B cell (primary cell): Measurements from ENCODE around the gene P3H4. TPM values are rescaled to one million over a fixed set of nuclear protein-coding genes. Genes with fewer than 3 reads are reported as not detected.
A peak's percentile ranks its signal among the peaks of the same experiment; 100 is the strongest.

Experiments used
- ATAC-seq: fragments of 200-7000 bp; cut with Tn5 transposase; one replicate; pipeline ENCODE4 v1.10.0; 2021; ENCODE audit warnings: low read depth, mild to moderate bottlenecking, moderate number of reproducible peaks, moderate library complexity
- CTCF ChIA-PET: fragments of 350-600 bp; sonication (Branson Sonifier 250); formaldehyde crosslinking; loops from one replicate; lab custom pipeline; 2021; ENCODE audit warnings: antibody characterized with exemption, inconsistent platforms; lab: Charles Lee
- POLR2A ChIA-PET: fragments of 350-600 bp; sonication (Branson Sonifier 250); formaldehyde crosslinking; loops from one replicate; lab custom pipeline; 2021; ENCODE audit warnings: antibody characterized with exemption; lab: Charles Lee
- DNase-seq: peaks from one replicate; pipeline ENCODE4 v3.0.0; 2013
- H2AFZ ChIP-seq: 2 replicates; pipeline ENCODE4 v1.6.1; 2012; ENCODE audit warnings: mild to moderate bottlenecking, low read depth, low read length; ENCODE audit not compliant: insufficient read depth, poor library complexity, severe bottlenecking
- H3K27ac ChIP-seq, 2 donors: 1 replicate in 1 of 2; 2 replicates in 1 of 2; pipeline ENCODE4 v1.5.1; 2012 to 2013; ENCODE audit warnings: low read length in 2 of 2, mild to moderate bottlenecking in 2 of 2, moderate library complexity in 1 of 2
- H3K27me3 ChIP-seq, 4 experiments: fragments of 200-600 bp in 1 of 4; sonication (generic) in 1 of 4; replicated peaks in 1 of 4; 1 replicate in 2 of 4; 2 replicates in 2 of 4; pipeline versions ENCODE4 v1.6.1 to v1.7.0; 2013 to 2016; ENCODE audit warnings: low read length in 3 of 4, mild to moderate bottlenecking in 2 of 4, mixed read lengths in 1 of 4, moderate library complexity in 1 of 4; ENCODE audit not compliant: insufficient read depth in 4 of 4, control insufficient read depth in 3 of 4; ENCODE audit errors: control extremely low read depth in 1 of 4
- H3K36me3 ChIP-seq, 2 experiments: replicated peaks in 1 of 2; 1 replicate in 1 of 2; 2 replicates in 1 of 2; pipeline versions ENCODE4 v1.6.1 to v1.7.1; 2013; ENCODE audit warnings: low read length in 1 of 2; ENCODE audit not compliant: insufficient read depth in 2 of 2, control insufficient read depth in 1 of 2; ENCODE audit errors: control extremely low read depth in 1 of 2, extremely low read depth in 1 of 2
- H3K4me1 ChIP-seq, 2 donors: fragments of 200-600 bp in 1 of 2; sonication (generic) in 1 of 2; 1 replicate in 1 of 2; 2 replicates in 1 of 2; pipeline versions ENCODE4 v1.5.1 to v1.6.1; 2013 to 2017; ENCODE audit warnings: low read length in 2 of 2; ENCODE audit not compliant: control insufficient read depth in 2 of 2, insufficient read depth in 2 of 2
- H3K4me2 ChIP-seq: replicated peaks from 2 replicates; pipeline ENCODE3; 2012; ENCODE audit warnings: mild to moderate bottlenecking, low read depth, low read length; ENCODE audit not compliant: poor library complexity, severe bottlenecking
- H3K4me3 ChIP-seq, 5 experiments: fragments of 200-600 bp in 1 of 5; sonication (generic) in 1 of 5; 1 replicate in 3 of 5; 2 replicates in 2 of 5; pipeline versions ENCODE4 v1.5.1 to v1.7.0; 2011 to 2016; ENCODE audit warnings: low read length in 4 of 5, mild to moderate bottlenecking in 4 of 5, low read depth in 2 of 5, control low read depth in 1 of 5, moderate library complexity in 1 of 5; ENCODE audit not compliant: insufficient read depth in 1 of 5; ENCODE audit errors: control extremely low read depth in 1 of 5, extremely low read depth in 1 of 5
- H3K79me2 ChIP-seq: fragments of 200-600 bp; sonication (generic); one replicate; pipeline ENCODE4 v1.6.0; 2016; ENCODE audit warnings: low read length; ENCODE audit not compliant: control insufficient read depth, insufficient read depth
- H3K9ac ChIP-seq: fragments of 200-600 bp; sonication (generic); 2 replicates; pipeline ENCODE4 v1.6.1; 2017; ENCODE audit warnings: mild to moderate bottlenecking, low read length, moderate library complexity
- H3K9me3 ChIP-seq, 3 donors: one replicate each; pipeline versions ENCODE4 v1.6.1 to v1.7.1; 2013; ENCODE audit warnings: low read length in 2 of 3; ENCODE audit not compliant: control insufficient read depth in 2 of 3, insufficient read depth in 1 of 3; ENCODE audit errors: control extremely low read depth in 1 of 3
- H4K20me1 ChIP-seq: 2 replicates; pipeline ENCODE4 v1.6.0; 2012; ENCODE audit warnings: mild to moderate bottlenecking, low read length; ENCODE audit not compliant: insufficient read depth, control insufficient read depth, poor library complexity, severe bottlenecking
- H3K27ac Mint-ChIP-seq: one replicate; pipeline ENCODE4 v1.8.0; 2021; ENCODE audit warnings: mixed read lengths
- H3K27me3 Mint-ChIP-seq: one replicate; pipeline ENCODE4 v1.8.0; 2021; ENCODE audit warnings: mixed read lengths
- H3K4me1 Mint-ChIP-seq: one replicate; pipeline ENCODE4 v1.8.0; 2021; ENCODE audit warnings: mixed read lengths
- H3K4me3 Mint-ChIP-seq: one replicate; pipeline ENCODE4 v1.8.0; 2021; ENCODE audit warnings: mixed read lengths
- H3K9me3 Mint-ChIP-seq: one replicate; pipeline ENCODE4 v1.8.0; 2022; ENCODE audit warnings: mixed read lengths; ENCODE audit not compliant: insufficient read depth
- EZH2 ChIP-seq: IDR thresholded peaks from 2 replicates; pipeline ENCODE4 v1.6.1; 2012; ENCODE audit warnings: borderline replicate concordance, low read depth, mild to moderate bottlenecking, moderate library complexity, low read length; ENCODE audit not compliant: insufficient read depth, poor library complexity, severe bottlenecking
- WGBS: methylation state at CpG from one replicate; pipeline ENCODE4 v1.1.5; 2013; ENCODE audit warnings: missing lambda C conversion rate; ENCODE audit not compliant: insufficient coverage; 5-methylcytosine and 5-hydroxymethylcytosine counted together
- intact Hi-C: fragments of 100-400 bp; cut with micrococcal nuclease; formaldehyde crosslinking; loops from one replicate; pipeline ENCODE4 v1.10.0; 2022
- polyA plus RNA-seq: library from polyadenylated mRNA; depleted of rRNA; stranded (reverse); fragments of >200 nt; gene quantifications from 2 replicates; pipeline ENCODE4 v1.2.3, GENCODE V29; 2012
- total RNA-seq, 2 donors: library from RNA; stranded (reverse); fragments of 120-200 nt in 1 of 2; gene quantifications; 1 replicate in 1 of 2; 2 replicates in 1 of 2; pipeline versions ENCODE4 v1.2.3 to v1.2.4, GENCODE V29; 2013 to 2022
- TF ChIP-seq, protein P1 (sequence below): fragments of 200-600 bp; IDR thresholded peaks from one replicate; pipeline ENCODE4 v1.8.0; 2022; ENCODE audit warnings: antibody characterized with exemption, mild to moderate bottlenecking

P3H4 gene
- total and polyA plus RNA-seq, 2 donors (not counting 1 experiment from before 2014, with no cell fraction given) = 1.3 to 2.8 TPM

DNA sequence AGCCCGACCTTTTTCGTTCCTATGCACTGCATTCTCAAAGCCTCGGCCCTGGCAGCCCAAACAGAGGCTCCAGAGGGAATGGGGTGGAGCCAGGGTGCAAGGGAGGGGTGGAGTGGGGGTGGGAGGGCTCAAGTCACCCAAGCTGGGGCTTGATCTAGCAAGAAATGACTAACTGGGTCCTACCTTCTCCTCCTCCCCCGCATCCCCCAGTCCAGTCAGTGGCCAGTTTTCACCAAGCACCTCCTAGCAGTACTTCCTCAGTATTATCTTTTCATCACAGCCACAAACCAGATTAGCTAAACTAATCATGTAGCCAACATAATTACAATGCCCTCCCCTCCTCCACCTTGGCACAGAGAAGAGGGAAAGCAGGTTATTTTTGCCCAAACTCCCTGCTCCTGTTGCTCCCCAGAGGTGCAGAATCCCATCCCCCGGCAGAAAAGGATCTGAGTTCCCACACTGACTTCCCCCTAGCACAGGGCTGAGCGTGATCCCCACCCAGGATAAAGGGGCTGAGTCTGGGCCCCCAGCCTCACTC lies 27.5 kb downstream of the P3H4 start:
- H3K27ac ChIP-seq = no peak overlapping the region
- peaks cover 33 to 64% of the 10 kb centered on the region in 2 donors for H3K4me1 ChIP-seq
- peaks cover 24% of the 10 kb centered on the region for H4K20me1 ChIP-seq
- peak overlapping the region; percentile 88 for H3K4me3 Mint-ChIP-seq
- peaks cover 46% of the 10 kb centered on the region for H3K79me2 ChIP-seq
- peak overlapping the region; percentile 47 for H3K27ac Mint-ChIP-seq
- DNase-seq (no peak), ATAC-seq (no peak)
- 23% methylated on average over 6 of the region's 6 CpGs for WGBS
- no peaks in the 10 kb centered on the region for H3K9me3 Mint-ChIP-seq
- no peaks in the 10 kb centered on the region for H3K27me3 ChIP-seq
- H3K9ac ChIP-seq = peak overlapping the region; percentile 73
- POLR2A ChIA-PET = no interaction called here
- peaks cover 0 to 4% (median 0%) of the 10 kb centered on the region in 3 donors for H3K9me3 ChIP-seq
- H3K4me3 ChIP-seq = peak overlapping the region in 3 of 5 experiments; percentile 4 to 76 (median 68)
- H2AFZ ChIP-seq = no peak overlapping the region
- H3K36me3 ChIP-seq = no peaks in the 10 kb centered on the region
- no peak for TF ChIP-seq EZH2
- TF ChIP-seq, protein P1, sequence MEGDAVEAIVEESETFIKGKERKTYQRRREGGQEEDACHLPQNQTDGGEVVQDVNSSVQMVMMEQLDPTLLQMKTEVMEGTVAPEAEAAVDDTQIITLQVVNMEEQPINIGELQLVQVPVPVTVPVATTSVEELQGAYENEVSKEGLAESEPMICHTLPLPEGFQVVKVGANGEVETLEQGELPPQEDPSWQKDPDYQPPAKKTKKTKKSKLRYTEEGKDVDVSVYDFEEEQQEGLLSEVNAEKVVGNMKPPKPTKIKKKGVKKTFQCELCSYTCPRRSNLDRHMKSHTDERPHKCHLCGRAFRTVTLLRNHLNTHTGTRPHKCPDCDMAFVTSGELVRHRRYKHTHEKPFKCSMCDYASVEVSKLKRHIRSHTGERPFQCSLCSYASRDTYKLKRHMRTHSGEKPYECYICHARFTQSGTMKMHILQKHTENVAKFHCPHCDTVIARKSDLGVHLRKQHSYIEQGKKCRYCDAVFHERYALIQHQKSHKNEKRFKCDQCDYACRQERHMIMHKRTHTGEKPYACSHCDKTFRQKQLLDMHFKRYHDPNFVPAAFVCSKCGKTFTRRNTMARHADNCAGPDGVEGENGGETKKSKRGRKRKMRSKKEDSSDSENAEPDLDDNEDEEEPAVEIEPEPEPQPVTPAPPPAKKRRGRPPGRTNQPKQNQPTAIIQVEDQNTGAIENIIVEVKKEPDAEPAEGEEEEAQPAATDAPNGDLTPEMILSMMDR = no peak
- intact Hi-C loops = no loop called here
- CTCF ChIA-PET = interaction anchor here (0.7 to 4.8 kb wide), 3 partner anchors 17 to 824 kb away, joined by 3 to 63 read pairs (median 4); no protein-coding TSS in a partner anchor
- peaks cover 45% of the 10 kb centered on the region for H3K4me1 Mint-ChIP-seq
- H3K27me3 Mint-ChIP-seq = no peaks in the 10 kb centered on the region
- H3K4me2 ChIP-seq = peak overlapping the region; percentile 83

DNA sequence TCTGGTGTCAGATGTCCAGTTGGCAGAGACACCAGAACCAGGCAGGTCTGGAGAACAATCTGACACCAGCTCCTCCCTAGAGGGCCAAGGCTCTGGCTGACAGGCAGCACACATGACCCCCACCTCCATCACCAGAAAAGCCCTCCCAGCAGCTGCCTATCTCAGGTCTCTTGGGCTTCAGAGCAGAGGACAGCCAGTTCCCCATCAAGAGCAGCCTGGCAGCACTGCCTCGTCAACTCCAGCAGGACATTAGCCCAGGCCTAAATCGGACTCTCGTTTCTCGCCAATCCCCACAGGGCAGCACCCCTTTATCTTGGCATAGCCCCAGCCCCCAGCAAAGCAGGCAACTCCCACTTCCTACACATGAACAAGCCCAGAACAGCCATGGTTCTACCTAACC lies 29.6 kb downstream of the P3H4 start:
- Mint-ChIP-seq H3K4me3 (peak overlapping the region; percentile 50), H3K4me1 (peaks cover 48% of the 10 kb centered on the region), H3K27me3 (no peaks in the 10 kb centered on the region), H3K9me3 (no peaks in the 10 kb centered on the region), H3K27ac (peak overlapping the region; percentile 41)
- Histone ChIP-seq H3K4me2 (peak overlapping the region; percentile 44), H3K4me3 (no peak overlapping the region), H3K9me3 (peaks cover 0 to 4% (median 0%) of the 10 kb centered on the region in 3 donors), H4K20me1 (peaks cover 24% of the 10 kb centered on the region), H3K27ac (no peak overlapping the region), H3K4me1 (peaks cover 33 to 82% of the 10 kb centered on the region in 2 donors), H3K9ac (no peak overlapping the region), H3K36me3 (peaks cover 0 to 4% of the 10 kb centered on the region in 2 experiments), H2AFZ (no peak overlapping the region), H3K79me2 (peaks cover 55% of the 10 kb centered on the region), H3K27me3 (no peaks in the 10 kb centered on the region)
- ChIA-PET POLR2A (no interaction called here), CTCF (no interaction called here)
- intact Hi-C loops = no loop called here
- DNase-seq = no peak
- no peak for ATAC-seq
- TF ChIP-seq, protein P1 = no peak
- no peak for TF ChIP-seq EZH2
- 59% methylated on average over 4 of the region's 4 CpGs for WGBS
